HG03175 (cell line): ENCODE results near the gene BICRA.

Experiments
- ATAC-seq: cut with Tn5 transposase; IDR thresholded peaks from one replicate; pipeline ENCODE4 v1.9.1; 2021; ENCODE audit warnings: mild to moderate bottlenecking, moderate library complexity; ENCODE audit not compliant: unreplicated experiment

BICRA gene

GRCh38 chr19:47600246-47601179 is 8.4 kb upstream of the BICRA start:
- peak; percentile 98 for ATAC-seq

GRCh38 chr19:47601180-47601904 is 7.6 kb upstream of the BICRA start:
- ATAC-seq = no peak

- ATAC-seq = no peak
Measured at GRCh38 chr19:47603706-47604565, 5.0 kb upstream of the BICRA start.

GRCh38 chr19:47607564-47608073 is 1.3 kb upstream of the BICRA start:
- ATAC-seq = no peak

GRCh38 chr19:47608074-47608918 is 638 bp upstream of the BICRA start:
- peak; percentile 86 for ATAC-seq

GRCh38 chr19:47609906-47610894 is 1.3 kb downstream of the BICRA start:
- ATAC-seq = no peak

- no peak for ATAC-seq
Measured at GRCh38 chr19:47610902-47611301, 2.0 kb downstream of the BICRA start.

GRCh38 chr19:47613165-47614020 is 4.5 kb downstream of the BICRA start:
- no peak for ATAC-seq

- no peak for ATAC-seq
Measured at GRCh38 chr19:47614021-47614295, 5.0 kb downstream of the BICRA start.

- no peak for ATAC-seq
Measured at GRCh38 chr19:47614559-47614958, 5.6 kb downstream of the BICRA start.

GRCh38 chr19:47615230-47615629 is 6.3 kb downstream of the BICRA start:
- ATAC-seq = no peak

- no peak for ATAC-seq
Measured at GRCh38 chr19:47615714-47616113, 6.8 kb downstream of the BICRA start.

GRCh38 chr19:47618771-47619170 is 9.8 kb downstream of the BICRA start:
- no peak for ATAC-seq

- no peak for ATAC-seq
Measured at GRCh38 chr19:47619763-47620162, 10.8 kb downstream of the BICRA start.

GRCh38 chr19:47623151-47623920 is 14.4 kb downstream of the BICRA start:
- ATAC-seq = no peak

GRCh38 chr19:47623921-47624391 is 15.0 kb downstream of the BICRA start:
- ATAC-seq = no peak

GRCh38 chr19:47625650-47626049 is 16.7 kb downstream of the BICRA start:
- ATAC-seq = no peak
